ENCODE data around the gene SLC26A6. TPM values are rescaled to one million over a fixed set of nuclear protein-coding genes. Genes with fewer than 3 reads are reported as not detected.

Gene SLC26A6
- total and polyA plus RNA-seq, 9 donors, result 7.9 to 19.1 (median 10.5) TPM

DNA sequence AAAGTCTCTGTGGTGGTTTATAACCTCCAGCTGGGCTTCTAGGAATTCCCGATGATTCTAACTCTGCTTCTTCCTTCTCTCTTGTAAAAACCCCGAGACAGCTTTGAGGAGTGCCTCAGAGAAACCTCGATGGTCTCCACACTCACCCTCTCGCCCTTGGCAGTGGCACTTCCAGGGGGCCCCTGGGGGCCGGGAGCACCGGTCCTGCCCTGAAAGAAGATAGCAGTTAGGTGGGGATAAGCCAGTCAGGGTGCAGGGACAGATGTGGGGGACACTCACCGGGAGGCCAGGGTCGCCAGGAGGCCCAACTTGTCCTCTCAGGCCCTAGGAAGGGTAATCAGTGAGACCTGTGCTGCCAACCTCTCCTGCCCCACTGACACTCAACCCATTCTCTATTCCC, 49.9 kb downstream of the SLC26A6 start:
- 84 to 86% (median 84%) methylated on average over 8 of the region's 8 CpGs for WGBS, 3 donors

DNA sequence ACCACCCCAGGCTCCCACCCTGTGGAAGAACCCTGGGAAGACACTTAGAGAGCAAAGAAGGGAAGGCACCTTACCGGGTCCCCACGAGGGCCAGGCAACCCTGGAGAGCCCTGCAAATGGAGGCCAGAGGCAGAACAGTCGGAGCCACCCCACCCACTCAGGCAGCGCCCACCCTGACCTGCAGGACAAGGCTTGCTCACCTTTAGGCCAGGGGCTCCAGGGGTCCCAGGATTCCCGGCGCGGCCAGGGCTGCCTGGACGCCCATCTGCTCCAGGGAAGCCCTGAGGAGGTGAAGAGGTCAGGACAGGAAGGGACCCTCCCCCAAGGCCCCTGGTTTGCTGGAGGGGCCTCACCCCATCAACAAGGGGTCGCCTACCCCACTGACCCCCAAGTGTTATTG, 50.4 kb downstream of the SLC26A6 start:
- no peaks in the 10 kb centered on the region for H3K27me3 ChIP-seq
- H3K9me3 ChIP-seq, result no peaks in the 10 kb centered on the region
- no peak overlapping the region for H3K27ac ChIP-seq
- intact Hi-C loops (cut with DNase I), result no loop called here
- no peak for TF ChIP-seq POLR2A (IDR thresholded peaks at IDR 0.05)
- TF ChIP-seq EP300 (IDR thresholded peaks at IDR 0.05), result no peak
- TF ChIP-seq, protein P1, sequence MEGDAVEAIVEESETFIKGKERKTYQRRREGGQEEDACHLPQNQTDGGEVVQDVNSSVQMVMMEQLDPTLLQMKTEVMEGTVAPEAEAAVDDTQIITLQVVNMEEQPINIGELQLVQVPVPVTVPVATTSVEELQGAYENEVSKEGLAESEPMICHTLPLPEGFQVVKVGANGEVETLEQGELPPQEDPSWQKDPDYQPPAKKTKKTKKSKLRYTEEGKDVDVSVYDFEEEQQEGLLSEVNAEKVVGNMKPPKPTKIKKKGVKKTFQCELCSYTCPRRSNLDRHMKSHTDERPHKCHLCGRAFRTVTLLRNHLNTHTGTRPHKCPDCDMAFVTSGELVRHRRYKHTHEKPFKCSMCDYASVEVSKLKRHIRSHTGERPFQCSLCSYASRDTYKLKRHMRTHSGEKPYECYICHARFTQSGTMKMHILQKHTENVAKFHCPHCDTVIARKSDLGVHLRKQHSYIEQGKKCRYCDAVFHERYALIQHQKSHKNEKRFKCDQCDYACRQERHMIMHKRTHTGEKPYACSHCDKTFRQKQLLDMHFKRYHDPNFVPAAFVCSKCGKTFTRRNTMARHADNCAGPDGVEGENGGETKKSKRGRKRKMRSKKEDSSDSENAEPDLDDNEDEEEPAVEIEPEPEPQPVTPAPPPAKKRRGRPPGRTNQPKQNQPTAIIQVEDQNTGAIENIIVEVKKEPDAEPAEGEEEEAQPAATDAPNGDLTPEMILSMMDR (IDR thresholded peaks at IDR 0.05), result no peak
- no peaks in the 10 kb centered on the region for H3K4me1 ChIP-seq (ENCODE audit: insufficient read depth)
- DNase-seq, result no peak
- no peak overlapping the region for H3K4me3 ChIP-seq
- no peaks in the 10 kb centered on the region for H3K36me3 ChIP-seq
- WGBS, 3 donors, result 88 to 89% (median 89%) methylated on average over 6 to 9 of the region's 9 CpGs

More for the DNA sequence above, 49.9 kb downstream of the SLC26A6 start:
- no peak overlapping the region for H3K4me3 ChIP-seq
- no peak overlapping the region for H3K27ac ChIP-seq
- no peaks in the 10 kb centered on the region for H3K27me3 ChIP-seq
- no peak for DNase-seq
- H3K4me1 ChIP-seq (ENCODE audit: insufficient read depth), result no peaks in the 10 kb centered on the region
- H3K9me3 ChIP-seq, result no peaks in the 10 kb centered on the region
- TF ChIP-seq POLR2A (IDR thresholded peaks at IDR 0.05), result no peak
- TF ChIP-seq, protein P1 (IDR thresholded peaks at IDR 0.05), result no peak
- TF ChIP-seq EP300 (IDR thresholded peaks at IDR 0.05), result no peak
- intact Hi-C loops (cut with DNase I), result no loop called here
- no peaks in the 10 kb centered on the region for H3K36me3 ChIP-seq

DNA sequence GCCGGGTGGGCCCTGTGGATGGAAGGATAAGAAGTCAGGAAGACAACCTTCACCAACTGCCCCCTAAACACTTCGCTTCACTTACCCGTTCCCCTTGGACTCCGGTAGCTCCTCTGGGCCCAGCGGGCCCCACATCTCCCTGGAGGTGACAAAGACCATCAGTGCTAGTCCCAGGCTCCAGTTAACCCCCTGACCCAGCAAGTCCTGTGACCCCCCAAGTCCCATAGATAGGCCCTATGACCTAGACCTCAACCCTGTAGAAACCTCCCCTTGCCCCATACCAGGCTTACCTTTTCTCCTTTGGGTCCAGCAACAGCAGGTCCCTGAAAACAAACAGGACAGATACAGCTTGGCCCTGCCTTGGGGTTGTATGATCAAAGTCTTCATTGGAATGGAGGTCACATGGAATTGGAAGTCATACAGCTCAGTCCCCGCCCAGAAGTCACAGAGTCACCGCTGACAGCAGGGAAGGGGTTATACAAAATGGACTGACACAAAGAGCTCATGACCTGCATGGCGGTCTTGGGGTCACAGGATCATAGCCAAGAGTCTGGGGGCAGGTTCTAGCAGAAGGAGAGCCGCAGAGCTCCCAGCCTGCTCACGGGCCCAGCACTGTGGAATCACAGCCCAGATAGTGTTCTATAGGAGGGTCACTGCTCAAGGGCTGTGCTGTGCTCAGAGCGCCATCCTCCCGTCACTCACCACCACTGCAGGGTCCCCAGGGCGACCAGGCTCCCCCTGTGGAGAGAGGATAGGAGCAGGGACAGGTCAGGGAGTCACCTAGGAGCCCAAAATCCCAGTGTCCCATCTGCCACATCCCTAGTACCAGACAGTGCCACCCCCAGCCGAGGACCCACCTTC, 53.4 kb downstream of the SLC26A6 start:
- TF ChIP-seq, protein P1 (IDR thresholded peaks at IDR 0.05), result no peak
- no peak for TF ChIP-seq POLR2A (IDR thresholded peaks at IDR 0.05)
- no peak for TF ChIP-seq EP300 (IDR thresholded peaks at IDR 0.05)
- H3K4me3 ChIP-seq, result no peak overlapping the region
- no peaks in the 10 kb centered on the region for H3K9me3 ChIP-seq
- no peak overlapping the region for H3K27ac ChIP-seq
- H3K4me1 ChIP-seq (ENCODE audit: insufficient read depth), result no peaks in the 10 kb centered on the region
- DNase-seq, result no peak
- no peaks in the 10 kb centered on the region for H3K27me3 ChIP-seq
- WGBS, 3 donors, result 93 to 95% (median 94%) methylated on average over 14 of the region's 14 CpGs
- intact Hi-C loops (cut with DNase I), result no loop called here
- no peaks in the 10 kb centered on the region for H3K36me3 ChIP-seq

DNA sequence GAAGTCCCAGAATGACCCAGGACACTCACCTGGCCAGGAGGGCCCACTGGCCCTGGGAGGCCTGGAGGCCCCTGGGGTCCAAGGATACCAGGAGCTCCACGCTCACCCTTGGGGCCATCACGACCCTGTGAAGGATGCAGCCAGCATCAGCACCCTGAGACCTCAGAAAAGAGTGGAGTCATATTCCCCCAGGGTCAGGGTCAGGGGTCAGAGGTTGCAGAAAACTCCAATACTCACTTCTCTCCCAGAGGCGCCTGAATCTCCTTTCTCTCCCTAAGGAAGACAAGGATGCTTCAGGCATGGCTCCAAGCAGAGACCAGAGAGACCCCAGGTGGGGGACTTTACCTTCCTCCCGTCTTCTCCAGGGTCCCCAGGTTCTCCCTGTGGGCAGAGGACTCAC, 58.6 kb downstream of the SLC26A6 start:
- H3K27ac ChIP-seq, result no peak overlapping the region
- intact Hi-C loops (cut with DNase I), result no loop called here
- no peak for DNase-seq
- TF ChIP-seq, protein P1 (IDR thresholded peaks at IDR 0.05), result no peak
- TF ChIP-seq POLR2A (IDR thresholded peaks at IDR 0.05) (no peak), EP300 (IDR thresholded peaks at IDR 0.05) (no peak)
- no peaks in the 10 kb centered on the region for H3K9me3 ChIP-seq
- H3K4me1 ChIP-seq (ENCODE audit: insufficient read depth), result no peaks in the 10 kb centered on the region
- no peaks in the 10 kb centered on the region for H3K36me3 ChIP-seq
- WGBS, 3 donors, result 86 to 93% (median 86%) methylated on average over 4 of the region's 4 CpGs
- no peaks in the 10 kb centered on the region for H3K27me3 ChIP-seq
- no peak overlapping the region for H3K4me3 ChIP-seq

MicroRNAs encoded within 50 kb of the gene (microRNA counts, 767-probe panel; counts per million panel counts)
- 530 counts per million, percentile 78 among the panel's probes with 10 or more counts for microRNA hsa-miR-711

Small RNA genes within 50 kb of the gene (microRNA-seq; reads per million reads assigned to microRNA genes)
- 0 to 0.16 (median 0) reads per million in 3 donors for gene MIR4793
- gene MIR711, result 0 reads per million in 3 donors

Small RNA genes within 50 kb of the gene (small RNA-seq; reads per million reads assigned to genes)
- gene AC141002.1, result not detected

Other genes starting within 250 kb of the SLC26A6 start
- 100 to 1,000 TPM in 2 of 7 donors, 10 to 100 TPM in 5; 70.8 to 166 (median 83.7) TPM for gene PLXNB1, start 205.4 kb downstream of the SLC26A6 start, total RNA-seq
- gene PLXNB1, start 205.4 kb downstream of the SLC26A6 start, polyA plus RNA-seq, result 10 to 100 TPM; 11.2 to 90.2 TPM
- 1 to 10 TPM; 6.3 to 8.5 (median 7.5) TPM for gene CCDC51, start 195.3 kb downstream of the SLC26A6 start, total RNA-seq
- gene CCDC51, start 195.3 kb downstream of the SLC26A6 start, polyA plus RNA-seq, result 1 to 10 TPM; 9.1 to 9.9 TPM
- gene TMA7, start 195.2 kb downstream of the SLC26A6 start, total RNA-seq, result 100 to 1,000 TPM; 138 to 318 (median 199) TPM
- 100 to 1,000 TPM; 350 to 380 TPM for gene TMA7, start 195.2 kb downstream of the SLC26A6 start, polyA plus RNA-seq
- gene ATRIP, start 188.7 kb downstream of the SLC26A6 start, total RNA-seq, result 1 to 10 TPM; 3.9 to 7.9 (median 6.4) TPM
- 10 to 100 TPM in 1 of 2 donors, 1 to 10 TPM in 1; 6.4 to 11.4 TPM for gene ATRIP, start 188.7 kb downstream of the SLC26A6 start, polyA plus RNA-seq
- 100 to 1,000 TPM in 5 of 7 donors, 10 to 100 TPM in 2; 62.5 to 150 (median 138) TPM for gene SHISA5, start 131.3 kb downstream of the SLC26A6 start, total RNA-seq
- gene SHISA5, start 131.3 kb downstream of the SLC26A6 start, polyA plus RNA-seq, result 100 to 1,000 TPM in 1 of 2 donors, 10 to 100 TPM in 1; 59.7 to 118 TPM
- 1 to 10 TPM; 3.3 to 8.0 (median 5.6) TPM for gene PFKFB4, start 78.7 kb downstream of the SLC26A6 start, total RNA-seq
- gene PFKFB4, start 78.7 kb downstream of the SLC26A6 start, polyA plus RNA-seq, result 1 to 10 TPM; 2.3 to 6.3 TPM
- gene UCN2, start 71.7 kb downstream of the SLC26A6 start, total RNA-seq, result under 1 TPM in 3 of 7 donors, not detected in 4; 0.18 to 0.22 (median 0.20) TPM
- gene UCN2, start 71.7 kb downstream of the SLC26A6 start, polyA plus RNA-seq, result under 1 TPM in 1 of 2 donors, not detected in 1; 0.18 TPM
- 10 to 100 TPM in 1 of 7 donors, 1 to 10 TPM in 6; 5.1 to 13.1 (median 8.3) TPM for gene COL7A1, start 40.1 kb downstream of the SLC26A6 start, total RNA-seq
- gene COL7A1, start 40.1 kb downstream of the SLC26A6 start, polyA plus RNA-seq, result 10 to 100 TPM in 1 of 2 donors, 1 to 10 TPM in 1; 1.1 to 18.4 TPM
- 100 to 1,000 TPM; 102 to 153 (median 113) TPM for gene UQCRC1, start 25.8 kb downstream of the SLC26A6 start, total RNA-seq
- 100 to 1,000 TPM; 118 to 141 TPM for gene UQCRC1, start 25.8 kb downstream of the SLC26A6 start, polyA plus RNA-seq
- gene TMEM89, start 13.7 kb downstream of the SLC26A6 start, total RNA-seq, result not detected
- gene TMEM89, start 13.7 kb downstream of the SLC26A6 start, polyA plus RNA-seq, result not detected
- gene CELSR3, start 27.4 kb upstream of the SLC26A6 start, total RNA-seq, result 1 to 10 TPM in 3 of 7 donors, under 1 TPM in 4; 0.23 to 3.4 (median 0.92) TPM
- under 1 TPM; 0.48 to 0.69 TPM for gene CELSR3, start 27.4 kb upstream of the SLC26A6 start, polyA plus RNA-seq
- gene NCKIPSD, start 50.5 kb upstream of the SLC26A6 start, total RNA-seq, result 10 to 100 TPM; 30.5 to 58.6 (median 36.3) TPM
- 10 to 100 TPM in 1 of 2 donors, 1 to 10 TPM in 1; 8.0 to 23.2 TPM for gene NCKIPSD, start 50.5 kb upstream of the SLC26A6 start, polyA plus RNA-seq
- 100 to 1,000 TPM in 2 of 7 donors, 10 to 100 TPM in 5; 51.8 to 132 (median 62.5) TPM for gene IP6K2, start 81.8 kb upstream of the SLC26A6 start, total RNA-seq
- gene IP6K2, start 81.8 kb upstream of the SLC26A6 start, polyA plus RNA-seq, result 100 to 1,000 TPM; 114 to 119 TPM
- gene PRKAR2A, start 212.4 kb upstream of the SLC26A6 start, total RNA-seq, result 10 to 100 TPM; 18.6 to 52.6 (median 46.3) TPM
- gene PRKAR2A, start 212.4 kb upstream of the SLC26A6 start, polyA plus RNA-seq, result 10 to 100 TPM in 1 of 2 donors, 1 to 10 TPM in 1; 9.4 to 41.2 TPM

Data from ovary (tissue), 9 donors.